ENCODE measurements around the gene BACH1.

The BACH1 gene

DNA sequence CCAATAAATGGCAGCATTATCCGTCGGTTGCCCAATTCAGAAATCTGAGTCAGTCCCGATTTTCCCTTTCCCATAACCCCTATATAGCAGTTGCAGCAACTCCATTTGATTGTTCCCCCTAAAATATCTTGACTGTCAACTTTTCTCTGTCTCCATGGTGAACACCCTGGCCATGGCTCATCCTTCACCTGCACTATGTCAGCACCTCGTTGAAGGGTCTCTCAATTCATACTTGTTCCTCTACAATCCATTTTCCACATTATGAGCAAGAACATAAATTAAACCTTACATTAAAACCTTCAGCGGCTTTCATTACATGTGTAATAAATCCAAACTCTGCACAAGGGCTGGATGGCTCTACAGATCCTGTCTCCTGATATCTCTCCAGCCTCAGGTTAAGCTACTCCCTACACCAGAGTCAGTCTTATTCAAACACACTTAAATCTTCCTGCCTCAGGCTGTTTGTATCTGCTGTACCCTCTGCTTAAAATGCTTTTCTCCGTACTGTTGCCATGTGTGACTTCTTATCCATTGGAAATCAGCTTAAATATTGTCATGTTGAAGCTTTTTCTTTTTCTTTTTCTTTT is 87.3 kb downstream of the BACH1 start:
- no peak for DNase-seq

DNA sequence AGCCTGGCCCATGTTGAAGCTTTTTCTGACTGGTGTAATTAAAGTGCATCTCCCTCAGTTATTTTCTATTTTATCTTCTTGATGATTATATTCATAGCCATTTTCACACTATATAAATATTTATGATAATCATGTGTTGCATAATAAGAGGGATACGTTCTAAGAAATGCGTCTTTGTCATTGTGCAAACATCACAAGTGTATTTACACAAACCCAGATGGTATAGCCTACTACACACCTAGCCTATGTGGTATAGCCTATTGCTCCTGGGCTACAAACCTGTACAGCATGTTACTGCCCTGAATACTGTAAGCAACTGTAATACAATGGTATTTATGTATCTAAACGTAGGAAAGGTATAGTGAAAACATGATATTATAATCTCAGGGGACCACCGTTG is 88.1 kb downstream of the BACH1 start:
- peak; percentile 0 for DNase-seq

DNA sequence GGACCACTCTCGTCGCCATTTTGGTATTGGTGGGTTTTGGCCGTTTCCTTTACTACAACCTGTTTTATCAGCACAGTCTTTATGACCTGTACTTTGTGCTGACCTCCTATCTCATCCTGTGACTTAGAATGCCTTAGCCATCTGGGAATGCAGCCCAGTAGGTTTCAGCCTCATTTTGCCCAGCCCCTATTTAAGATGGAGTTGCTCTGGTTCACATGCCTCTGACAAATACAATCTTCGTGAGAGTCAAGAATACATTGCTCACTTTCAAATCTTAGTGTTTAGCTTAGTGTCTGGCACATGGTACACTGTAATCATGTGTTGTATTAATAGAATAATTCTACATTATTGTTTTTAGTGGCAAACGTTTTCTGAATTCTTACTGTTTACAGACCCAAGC is 88.9 kb downstream of the BACH1 start:
- DNase-seq = no peak

DNA sequence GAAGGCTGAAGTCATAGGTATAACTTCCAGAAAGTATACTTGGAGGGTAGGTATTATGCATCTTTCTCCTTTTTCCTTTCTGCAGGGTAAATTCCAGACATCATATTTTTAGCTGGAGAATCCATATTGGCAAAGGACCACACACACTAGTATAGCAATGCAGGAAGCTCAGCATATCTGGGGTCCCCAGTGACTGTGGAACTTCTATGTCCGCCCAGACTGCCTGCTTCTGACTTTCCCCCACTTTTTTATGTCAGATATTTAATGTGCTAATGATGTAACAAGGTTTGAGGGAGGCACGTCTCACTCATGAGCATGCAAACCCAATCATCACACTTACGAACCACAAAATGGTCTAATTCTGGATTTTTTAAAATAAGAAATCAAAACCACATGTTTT is 90.4 kb downstream of the BACH1 start:
- no peak for DNase-seq

DNA sequence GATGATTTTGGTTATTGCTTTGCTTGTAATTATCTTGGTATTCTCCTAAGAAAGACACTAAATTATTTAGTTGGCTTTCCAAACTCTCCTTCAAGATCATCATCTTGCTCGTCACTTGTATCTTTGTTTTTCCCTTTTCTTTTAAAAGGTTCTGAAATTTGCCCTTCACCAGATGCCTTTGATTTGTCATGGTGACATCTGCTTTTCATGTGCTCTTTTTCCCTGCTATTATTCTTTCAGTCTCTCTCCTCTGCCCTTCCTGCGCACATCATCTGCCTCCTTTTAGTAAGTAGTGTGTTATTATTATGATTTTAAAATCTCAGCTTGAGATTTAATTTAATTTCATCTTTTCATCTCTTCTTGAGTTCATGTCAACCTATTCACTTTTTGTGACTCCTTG is 92.1 kb downstream of the BACH1 start:
- no peak for DNase-seq

DNA sequence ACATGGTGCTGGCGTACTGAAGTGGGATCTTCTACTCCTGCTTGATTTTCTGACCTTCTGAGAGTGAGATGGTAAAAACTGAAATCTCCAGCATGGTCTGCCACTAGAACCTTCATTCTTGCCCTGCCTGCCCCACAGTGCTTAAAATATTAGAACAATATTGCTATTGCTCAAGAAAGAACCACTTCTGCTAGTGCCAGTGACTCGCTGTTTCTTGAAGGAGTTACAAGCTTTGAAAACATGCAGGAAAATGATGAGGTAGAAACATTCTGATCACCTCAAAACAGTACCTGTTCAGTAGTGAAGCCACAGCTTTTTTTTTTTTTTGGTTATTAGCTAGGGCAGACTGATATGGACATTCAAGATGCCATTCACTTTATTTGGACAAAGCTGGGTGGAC is 95.3 kb downstream of the BACH1 start:
- DNase-seq = no peak

All from NCI-H146 (cell line).